ENCODE data around the gene ELP5. TPM values are rescaled to one million over a fixed set of nuclear protein-coding genes. Genes with fewer than 3 reads are reported as not detected.

ELP5 gene
- total and polyA plus RNA-seq, 10 of the 15 experiments (the other 5 are each of a cell fraction or from before 2014, with no cell fraction given), result 41.1 to 109 (median 77.5) TPM

DNA sequence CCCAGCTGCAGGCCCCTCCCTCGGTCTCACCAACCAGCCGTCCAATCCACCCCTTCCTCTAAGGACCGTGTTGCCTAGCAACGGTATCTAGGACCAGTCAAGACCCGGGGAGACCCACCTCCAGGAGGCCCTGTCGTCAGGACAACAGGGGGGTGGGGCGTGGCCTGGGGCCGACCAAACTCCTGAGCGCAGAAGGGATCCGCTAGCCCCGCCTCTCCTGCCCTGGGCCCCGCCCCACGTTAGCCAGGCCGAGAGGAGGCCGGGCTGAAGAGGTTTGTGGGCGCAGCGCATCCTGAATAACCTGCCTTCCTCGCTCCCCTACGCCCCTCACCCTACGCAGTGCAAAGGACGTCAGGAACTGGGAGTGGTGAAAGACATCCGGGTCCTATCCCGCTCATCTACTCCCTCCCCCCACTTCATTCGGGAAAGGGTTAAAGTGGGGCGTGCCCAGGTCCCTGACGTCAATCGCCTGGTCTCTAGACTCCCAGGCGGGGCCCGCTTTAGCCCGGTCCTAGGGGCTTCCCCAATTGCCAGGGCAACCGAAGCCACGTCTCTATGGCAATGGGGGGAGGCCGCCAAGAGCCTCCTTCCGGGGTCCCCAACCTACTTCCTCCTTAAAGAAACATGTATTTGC is 47.1 kb upstream of the ELP5 start:
- peak; percentile 97 for FAIRE-seq
- CTCF ChIA-PET, result interaction anchor here (2.0 kb wide), 1 partner anchor 16 kb away, joined by 7 read pairs; the partner anchor contains the start of genes ACADVL and DLG4
- TF ChIP-seq HDGF (IDR thresholded peaks at IDR 0.05) (peak; percentile 73), BMI1 (IDR thresholded peaks at IDR 0.05; ENCODE audit: borderline replicate concordance) (peak; percentile 98), ZBED1 (IDR thresholded peaks at IDR 0.05; ENCODE audit: borderline replicate concordance) (no peak), KLF5 (IDR thresholded peaks at IDR 0.05; ENCODE audit: partially characterized antibody) (peak; percentile 71), BCL11A (IDR thresholded peaks at IDR 0.05; ENCODE audit: low read depth, low read length) (no peak), SUPT20H (IDR thresholded peaks at IDR 0.05; ENCODE audit: borderline replicate concordance, control insufficient read depth, low read depth, low read length) (no peak), HCFC1 (IDR thresholded peaks at IDR 0.05; ENCODE audit: low read length) (peak; percentile 14; the same call in 1 of the 2 replicates), NR2F1 (conservative IDR thresholded peaks at IDR 0.05) (peak; percentile 57; the same call in 1 of the 2 replicates), POLR2A (IDR thresholded peaks at IDR 0.05; ENCODE audit: low read depth, low read length) (peak; percentile 47; the same call in 1 of the 2 replicates), RUNX3 (IDR thresholded peaks at IDR 0.05; ENCODE audit: low read length) (peak; percentile 16; the same call in 1 of the 2 replicates), TARDBP (IDR thresholded peaks at IDR 0.05; ENCODE audit: borderline replicate concordance) (no peak), RFX5 (IDR thresholded peaks at IDR 0.05; ENCODE audit: low read depth, low read length) (peak; percentile 57; the same call in 1 of the 2 replicates), SPI1 (IDR thresholded peaks at IDR 0.05; ENCODE audit: borderline replicate concordance, insufficient read depth, low read depth, low read length) (peak; percentile 22; the same call in 1 of the 2 replicates), CHD2 (IDR thresholded peaks at IDR 0.05; ENCODE audit: borderline replicate concordance, low read depth, low read length) (peak; percentile 76; the same call in 1 of the 2 replicates), LARP7 (IDR thresholded peaks at IDR 0.05) (0 out of 2 replicates have a peak, but pooled peaks have one; percentile 62)
- TF ChIP-seq, protein P1, sequence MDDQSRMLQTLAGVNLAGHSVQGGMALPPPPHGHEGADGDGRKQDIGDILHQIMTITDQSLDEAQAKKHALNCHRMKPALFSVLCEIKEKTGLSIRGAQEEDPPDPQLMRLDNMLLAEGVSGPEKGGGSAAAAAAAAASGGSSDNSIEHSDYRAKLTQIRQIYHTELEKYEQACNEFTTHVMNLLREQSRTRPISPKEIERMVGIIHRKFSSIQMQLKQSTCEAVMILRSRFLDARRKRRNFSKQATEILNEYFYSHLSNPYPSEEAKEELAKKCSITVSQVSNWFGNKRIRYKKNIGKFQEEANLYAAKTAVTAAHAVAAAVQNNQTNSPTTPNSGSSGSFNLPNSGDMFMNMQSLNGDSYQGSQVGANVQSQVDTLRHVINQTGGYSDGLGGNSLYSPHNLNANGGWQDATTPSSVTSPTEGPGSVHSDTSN (IDR thresholded peaks at IDR 0.05; ENCODE audit: insufficient replicate concordance, low read depth, low read length), result peak; percentile 13
- TF ChIP-seq, protein P2, sequence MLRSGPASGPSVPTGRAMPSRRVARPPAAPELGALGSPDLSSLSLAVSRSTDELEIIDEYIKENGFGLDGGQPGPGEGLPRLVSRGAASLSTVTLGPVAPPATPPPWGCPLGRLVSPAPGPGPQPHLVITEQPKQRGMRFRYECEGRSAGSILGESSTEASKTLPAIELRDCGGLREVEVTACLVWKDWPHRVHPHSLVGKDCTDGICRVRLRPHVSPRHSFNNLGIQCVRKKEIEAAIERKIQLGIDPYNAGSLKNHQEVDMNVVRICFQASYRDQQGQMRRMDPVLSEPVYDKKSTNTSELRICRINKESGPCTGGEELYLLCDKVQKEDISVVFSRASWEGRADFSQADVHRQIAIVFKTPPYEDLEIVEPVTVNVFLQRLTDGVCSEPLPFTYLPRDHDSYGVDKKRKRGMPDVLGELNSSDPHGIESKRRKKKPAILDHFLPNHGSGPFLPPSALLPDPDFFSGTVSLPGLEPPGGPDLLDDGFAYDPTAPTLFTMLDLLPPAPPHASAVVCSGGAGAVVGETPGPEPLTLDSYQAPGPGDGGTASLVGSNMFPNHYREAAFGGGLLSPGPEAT (IDR thresholded peaks at IDR 0.05; ENCODE audit: low read depth), result 0 out of 2 replicates have a peak, but pooled peaks have one; percentile 31
- TF ChIP-seq, protein P3, sequence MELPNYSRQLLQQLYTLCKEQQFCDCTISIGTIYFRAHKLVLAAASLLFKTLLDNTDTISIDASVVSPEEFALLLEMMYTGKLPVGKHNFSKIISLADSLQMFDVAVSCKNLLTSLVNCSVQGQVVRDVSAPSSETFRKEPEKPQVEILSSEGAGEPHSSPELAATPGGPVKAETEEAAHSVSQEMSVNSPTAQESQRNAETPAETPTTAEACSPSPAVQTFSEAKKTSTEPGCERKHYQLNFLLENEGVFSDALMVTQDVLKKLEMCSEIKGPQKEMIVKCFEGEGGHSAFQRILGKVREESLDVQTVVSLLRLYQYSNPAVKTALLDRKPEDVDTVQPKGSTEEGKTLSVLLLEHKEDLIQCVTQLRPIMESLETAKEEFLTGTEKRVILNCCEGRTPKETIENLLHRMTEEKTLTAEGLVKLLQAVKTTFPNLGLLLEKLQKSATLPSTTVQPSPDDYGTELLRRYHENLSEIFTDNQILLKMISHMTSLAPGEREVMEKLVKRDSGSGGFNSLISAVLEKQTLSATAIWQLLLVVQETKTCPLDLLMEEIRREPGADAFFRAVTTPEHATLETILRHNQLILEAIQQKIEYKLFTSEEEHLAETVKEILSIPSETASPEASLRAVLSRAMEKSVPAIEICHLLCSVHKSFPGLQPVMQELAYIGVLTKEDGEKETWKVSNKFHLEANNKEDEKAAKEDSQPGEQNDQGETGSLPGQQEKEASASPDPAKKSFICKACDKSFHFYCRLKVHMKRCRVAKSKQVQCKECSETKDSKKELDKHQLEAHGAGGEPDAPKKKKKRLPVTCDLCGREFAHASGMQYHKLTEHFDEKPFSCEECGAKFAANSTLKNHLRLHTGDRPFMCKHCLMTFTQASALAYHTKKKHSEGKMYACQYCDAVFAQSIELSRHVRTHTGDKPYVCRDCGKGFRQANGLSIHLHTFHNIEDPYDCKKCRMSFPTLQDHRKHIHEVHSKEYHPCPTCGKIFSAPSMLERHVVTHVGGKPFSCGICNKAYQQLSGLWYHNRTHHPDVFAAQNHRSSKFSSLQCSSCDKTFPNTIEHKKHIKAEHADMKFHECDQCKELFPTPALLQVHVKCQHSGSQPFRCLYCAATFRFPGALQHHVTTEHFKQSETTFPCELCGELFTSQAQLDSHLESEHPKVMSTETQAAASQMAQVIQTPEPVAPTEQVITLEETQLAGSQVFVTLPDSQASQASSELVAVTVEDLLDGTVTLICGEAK (IDR thresholded peaks at IDR 0.05; ENCODE audit: borderline replicate concordance), result peak; percentile 65; the same call in 1 of the 2 replicates

More for the DNA sequence above, 47.1 kb upstream of the ELP5 start:
- Histone ChIP-seq H3K4me2 (ENCODE audit: control insufficient read depth, insufficient read depth) (peak overlapping the region; percentile 88), H3K4me3 (peak overlapping the region; percentile 68), H3K4me1 (ENCODE audit: control insufficient read depth, insufficient read depth, low read length) (peaks cover 6% of the 10 kb centered on the region; the same call in 1 of the 2 replicates), H3K27me3 (replicated peaks in 1 of 2; ENCODE audit: control insufficient read depth in 2 of 2, insufficient read depth in 2 of 2, low read length in 1 of 2) (no peaks in the 10 kb centered on the region), H3K27ac (ENCODE audit: control insufficient read depth, insufficient read depth) (peak overlapping the region; percentile 62), H4K20me1 (ENCODE audit: control insufficient read depth, insufficient read depth) (no peaks in the 10 kb centered on the region), H3K79me2 (ENCODE audit: control insufficient read depth, insufficient read depth, low read length) (no peaks in the 10 kb centered on the region), H2AFZ (ENCODE audit: control insufficient read depth, low read depth, low read length) (peak overlapping the region; percentile 89), H3K36me3 (ENCODE audit: control insufficient read depth in 2 of 2, insufficient read depth in 2 of 2, low read length in 1 of 2) (no peaks in the 10 kb centered on the region), H3K9ac (ENCODE audit: control insufficient read depth, insufficient read depth, low read length) (peak overlapping the region; percentile 45), H3K9me3 (replicated peaks; ENCODE audit: control insufficient read depth, insufficient read depth, low read length) (no peaks in the 10 kb centered on the region)
- intact Hi-C loops (cut with micrococcal nuclease; ENCODE audit: unreplicated experiment) (loop anchor here (1.0 kb wide), 1 partner anchor 9 kb away; no protein-coding TSS in a partner anchor), in situ Hi-C loops (cut with MboI) (no loop called here)
- 1% methylated on average over 34 of the region's 34 CpGs for WGBS (ENCODE audit: insufficient coverage, insufficient replicate concordance, low lambda C conversion rate, missing lambda C conversion rate)
- DNase-seq (ENCODE audit: low read depth, low spot score), result peak; percentile 67
- ChIA-PET RAD21 (ENCODE audit: unreplicated experiment) (no interaction called here), SMC1A (ENCODE audit: uncharacterized antibody, unreplicated experiment) (no interaction called here), POLR2A (interaction anchor here (0.5 to 0.6 kb wide), 2 partner anchors 37 to 59 kb away, joined by 4 to 6 read pairs; no protein-coding TSS in a partner anchor)
- BruUV-seq (replicated peaks), result no TSS peak
- peak; percentile 96 for ATAC-seq
